HG03342 (cell line): Measurements from ENCODE around the gene CES3.
"Not testable (repeated sequence)": the region's sequence is repeated elsewhere in the genome, so short reads cannot be mapped to it uniquely, and the experiment has no call there.

ENCODE experiments used
- ATAC-seq: cut with Tn5 transposase; IDR thresholded peaks from one replicate; pipeline ENCODE4 v1.9.1; 2021; ENCODE audit warnings: mild to moderate bottlenecking, moderate library complexity; ENCODE audit not compliant: unreplicated experiment

Gene CES3

GRCh38 chr16:66964049-66964448, 3.0 kb downstream of the CES3 start:
- no peak for ATAC-seq

DNA sequence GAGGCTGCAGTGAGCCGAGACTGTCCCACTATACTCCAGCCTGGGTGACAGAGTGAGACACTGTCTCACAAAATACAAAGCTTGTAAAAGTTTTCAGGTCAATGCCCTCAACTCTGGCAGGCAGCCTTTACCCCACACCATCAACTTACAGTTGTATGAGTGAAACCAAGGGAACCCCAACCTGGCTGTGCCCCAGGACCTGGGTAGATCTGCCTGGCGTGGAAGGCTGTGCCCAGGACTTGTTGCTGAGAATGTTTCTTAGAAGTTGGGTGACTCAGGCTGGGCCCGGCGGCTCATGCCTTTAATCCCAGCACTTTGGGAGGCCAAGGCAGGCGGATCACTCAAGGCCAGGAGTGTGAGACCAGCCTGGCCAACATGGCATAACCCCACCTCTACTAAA, 7.8 kb downstream of the CES3 start:
- ATAC-seq = no peak

DNA sequence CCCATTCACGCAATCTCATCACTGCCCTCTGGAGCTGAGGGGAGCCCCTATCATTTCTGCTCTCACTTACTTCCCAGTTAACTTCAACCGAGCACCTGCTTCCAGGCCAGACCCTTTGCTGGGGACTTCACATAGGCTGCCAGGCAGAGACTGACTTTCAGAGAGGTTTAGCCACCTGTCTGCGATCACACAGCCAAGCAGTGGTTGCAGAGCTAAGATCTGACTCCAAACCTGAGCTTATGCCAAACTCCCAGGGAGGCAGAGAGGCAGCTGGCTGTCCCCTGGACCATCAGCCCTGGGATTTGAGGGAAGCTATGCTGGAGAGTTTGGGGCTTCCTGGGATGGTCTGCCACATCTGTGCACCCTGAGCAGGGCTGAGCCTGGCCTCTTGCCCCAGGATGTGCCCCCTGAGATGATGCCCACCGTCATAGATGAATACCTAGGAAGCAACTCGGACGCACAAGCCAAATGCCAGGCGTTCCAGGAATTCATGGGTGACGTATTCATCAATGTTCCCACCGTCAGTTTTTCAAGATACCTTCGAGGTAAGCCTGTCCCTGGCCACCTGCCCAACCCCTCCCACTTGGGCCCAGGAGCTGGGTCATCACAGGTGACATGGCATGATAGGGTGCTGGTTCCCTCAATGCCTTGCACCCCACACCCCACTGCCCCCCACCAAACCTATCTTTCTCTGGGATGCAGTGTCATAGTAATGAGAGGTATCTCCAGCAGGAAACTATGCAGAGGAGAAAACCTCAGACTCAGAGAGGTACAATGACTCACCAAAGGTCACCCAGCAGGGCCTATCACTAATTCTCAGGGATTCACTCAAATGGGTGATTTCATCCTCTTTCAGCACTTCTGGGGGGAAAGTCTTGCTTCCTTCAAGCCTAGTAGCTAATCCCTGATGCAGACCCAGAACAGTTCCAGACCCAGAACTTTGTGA, 10.0 kb downstream of the CES3 start:
- no peak for ATAC-seq

DNA sequence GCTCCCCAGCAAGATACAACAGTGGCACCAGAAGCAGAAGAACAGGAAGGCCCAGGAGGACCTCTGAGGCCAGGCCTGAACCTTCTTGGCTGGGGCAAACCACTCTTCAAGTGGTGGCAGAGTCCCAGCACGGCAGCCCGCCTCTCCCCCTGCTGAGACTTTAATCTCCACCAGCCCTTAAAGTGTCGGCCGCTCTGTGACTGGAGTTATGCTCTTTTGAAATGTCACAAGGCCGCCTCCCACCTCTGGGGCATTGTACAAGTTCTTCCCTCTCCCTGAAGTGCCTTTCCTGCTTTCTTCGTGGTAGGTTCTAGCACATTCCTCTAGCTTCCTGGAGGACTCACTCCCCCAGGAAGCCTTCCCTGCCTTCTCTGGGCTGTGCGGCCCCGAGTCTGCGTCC, 11.9 kb downstream of the CES3 start:
- ATAC-seq = no peak

GRCh38 chr16:66973716-66974115, 12.7 kb downstream of the CES3 start:
- no peak for ATAC-seq

DNA sequence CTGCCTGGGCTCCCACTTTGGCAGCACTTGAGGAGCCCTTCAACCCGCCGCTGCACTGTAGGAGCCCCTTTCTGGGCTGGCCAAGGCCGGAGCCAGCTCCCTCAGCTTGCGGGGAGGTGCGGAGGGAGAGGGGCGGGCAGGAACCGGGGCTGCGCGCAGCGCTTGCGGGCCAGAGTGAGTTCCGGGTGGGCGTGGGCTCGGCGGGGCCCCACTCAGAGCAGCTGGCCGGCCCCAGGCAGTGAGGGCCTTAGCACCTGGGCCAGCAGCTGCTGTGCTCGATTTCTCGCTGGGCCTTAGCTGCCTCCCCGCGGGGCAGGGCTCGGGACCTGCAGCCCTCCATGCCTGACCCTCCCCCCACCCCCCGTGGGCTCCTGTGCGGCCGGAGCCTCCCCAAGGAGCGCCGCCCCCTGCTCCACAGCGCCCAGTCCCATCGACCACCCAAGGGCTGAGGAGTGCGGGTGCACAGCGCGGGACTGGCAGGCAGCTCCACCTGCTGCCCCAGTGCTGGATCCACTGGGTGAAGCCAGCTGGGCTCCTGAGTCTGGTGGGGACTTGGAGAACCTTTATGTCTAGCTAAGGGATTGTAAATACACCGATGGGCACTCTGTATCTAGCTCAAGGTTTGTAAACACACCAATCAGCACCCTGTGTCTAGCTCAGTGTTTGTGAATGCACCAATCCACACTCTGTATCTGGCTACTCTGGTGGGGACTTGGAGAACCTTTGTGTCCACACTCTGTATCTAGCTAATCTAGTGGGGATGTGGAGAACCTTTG, 13.3 kb downstream of the CES3 start:
- not testable (repeated sequence) for ATAC-seq

DNA sequence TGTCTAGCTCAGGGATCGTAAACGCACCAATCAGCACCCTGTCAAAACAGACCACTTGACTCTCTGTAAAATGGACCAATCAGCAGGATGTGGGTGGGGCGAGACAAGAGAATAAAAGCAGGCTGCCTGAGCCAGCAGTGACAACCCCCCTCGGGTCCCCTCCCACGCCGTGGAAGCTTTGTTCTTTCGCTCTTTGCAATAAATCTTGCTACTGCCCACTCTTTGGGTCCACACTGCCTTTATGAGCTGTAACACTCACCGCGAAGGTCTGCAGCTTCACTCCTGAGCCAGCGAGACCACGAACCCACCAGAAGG, 13.8 kb downstream of the CES3 start:
- ATAC-seq = not testable (repeated sequence)

- no peak for ATAC-seq
These were observed 14.3 kb downstream of the CES3 start for GRCh38 chr16:66975302-66975893.

GRCh38 chr16:66976746-66977145, 15.7 kb downstream of the CES3 start:
- ATAC-seq = no peak

DNA sequence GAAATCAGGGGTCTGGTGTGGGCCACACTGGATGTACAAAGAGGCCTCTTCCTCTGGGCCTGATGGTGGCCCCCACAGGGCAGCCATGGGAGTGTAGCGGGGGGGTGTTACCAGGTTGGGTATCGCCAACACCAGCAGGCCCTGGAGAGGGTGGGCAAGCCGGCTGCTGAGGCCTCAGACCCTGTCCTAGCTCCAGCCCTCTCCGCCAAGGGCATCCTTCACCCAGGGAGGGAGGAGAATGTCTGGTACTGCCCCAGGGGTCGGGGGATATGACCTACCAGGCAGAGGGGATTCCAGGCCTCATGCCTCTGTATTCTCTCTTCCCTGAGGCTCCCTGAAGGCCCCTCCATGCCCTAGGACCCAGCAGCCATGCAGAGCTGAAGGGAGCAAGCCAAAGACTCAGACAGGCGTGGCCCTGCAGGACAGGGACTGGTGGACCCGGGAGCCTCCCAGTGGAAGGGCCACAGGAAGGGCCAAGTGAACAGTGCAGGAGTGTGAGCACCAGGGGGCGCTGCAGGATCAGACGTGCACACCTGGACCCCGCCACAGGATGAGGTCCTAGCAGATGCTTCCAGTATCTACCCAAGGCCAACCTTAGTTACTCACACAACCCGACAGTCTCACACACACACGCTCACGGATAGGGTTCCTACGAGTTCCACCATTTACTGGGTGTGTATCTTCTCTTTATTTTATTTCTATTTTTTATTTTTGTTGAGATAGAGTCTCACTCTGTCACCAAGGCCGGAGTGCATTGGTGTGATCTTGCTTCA, 16.5 kb downstream of the CES3 start:
- peak; percentile 79 for ATAC-seq

DNA sequence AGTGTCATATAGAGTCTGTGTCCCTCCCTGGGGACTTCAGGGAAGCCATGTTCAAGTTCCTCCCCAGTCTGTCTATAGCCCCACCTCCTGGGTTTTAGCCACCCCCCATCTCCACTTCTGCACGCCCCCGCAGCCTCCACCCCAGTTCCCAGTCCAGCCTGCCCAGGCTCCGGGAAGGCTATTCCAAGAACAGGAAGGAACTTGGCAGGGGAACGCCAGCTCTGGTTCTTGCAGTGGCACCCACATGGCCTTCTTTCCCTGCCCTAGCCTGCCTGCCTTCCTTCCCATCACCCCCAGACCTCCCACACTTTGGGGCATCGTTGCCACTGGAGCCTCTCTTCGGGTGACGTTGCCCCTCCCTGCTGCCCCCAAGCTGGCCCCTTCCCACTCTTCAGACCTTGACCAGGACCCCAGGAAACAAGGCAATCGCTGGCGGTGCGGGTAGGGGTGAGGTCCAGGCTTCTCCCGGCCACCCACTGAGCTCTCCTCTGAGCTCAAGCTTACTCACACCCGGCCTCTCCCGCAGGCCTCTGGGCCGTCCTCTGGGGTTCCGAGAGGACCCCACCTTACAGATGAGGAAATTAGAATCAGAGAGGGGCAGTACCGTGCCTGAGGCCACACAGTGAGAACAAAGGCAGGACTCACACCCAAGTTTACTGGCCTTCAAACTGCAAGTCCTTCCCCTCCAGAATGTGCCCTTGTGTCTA, 18.1 kb downstream of the CES3 start:
- no peak for ATAC-seq

DNA sequence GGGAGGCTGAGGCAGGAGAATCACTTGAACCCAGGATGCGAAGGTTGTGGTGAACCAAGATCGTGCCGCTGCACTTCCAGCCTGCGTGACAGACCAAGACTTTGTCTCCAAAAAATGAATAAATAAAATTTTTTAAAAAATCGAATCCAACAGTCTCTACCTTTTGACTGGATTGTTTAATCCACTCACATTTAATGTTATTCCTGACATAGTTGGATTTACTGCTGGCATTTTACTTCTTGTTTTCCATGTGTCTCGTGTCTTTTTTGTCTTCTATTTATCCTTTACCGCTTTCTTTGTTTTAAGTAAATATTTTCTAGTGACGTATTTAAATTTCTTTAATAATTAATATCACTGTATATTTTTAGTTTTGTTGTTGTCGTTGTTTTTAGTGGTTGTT, 22.0 kb downstream of the CES3 start:
- ATAC-seq = no peak

- ATAC-seq = no peak
These were observed 23.8 kb downstream of the CES3 start for GRCh38 chr16:66984892-66985311.

GRCh38 chr16:66986559-66986958, 25.5 kb downstream of the CES3 start:
- ATAC-seq = no peak

DNA sequence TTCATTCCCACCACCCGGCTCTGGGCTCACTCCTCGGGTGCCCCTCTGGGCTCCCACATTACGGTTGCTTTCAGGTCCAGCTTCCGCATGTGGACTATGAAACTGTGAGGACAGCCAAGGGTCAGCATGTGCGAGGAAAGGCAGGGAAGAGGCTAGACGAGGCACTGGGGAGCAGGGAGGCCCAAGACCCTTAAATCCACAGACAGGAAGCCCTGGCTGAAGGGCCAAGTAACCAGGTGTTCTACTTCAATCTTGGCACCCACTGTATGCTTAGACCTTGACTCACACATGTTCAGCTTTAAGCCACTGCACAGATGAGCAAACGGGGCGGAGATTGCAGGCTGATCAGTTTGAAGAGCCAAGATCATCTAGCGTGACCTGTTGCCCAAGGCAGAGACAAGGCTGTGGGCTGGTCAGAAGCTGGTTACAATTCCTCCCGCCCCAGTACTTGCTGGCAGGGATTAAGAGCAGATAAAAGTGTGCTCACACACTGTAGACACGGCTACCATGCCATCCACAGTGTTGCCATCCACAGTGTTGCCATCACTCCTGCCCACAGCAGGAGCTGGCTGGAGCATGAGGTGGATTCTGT, 27.2 kb downstream of the CES3 start, which contains the start of gene CES4A:
CES4A (plus strand) TSS at position 393 of the 592 bp plus-strand sequence; CDS start at position 577, 184 bp downstream.
- ATAC-seq = no peak

- no peak for ATAC-seq
These were observed 30.5 kb downstream of the CES3 start for GRCh38 chr16:66991545-66992077.

DNA sequence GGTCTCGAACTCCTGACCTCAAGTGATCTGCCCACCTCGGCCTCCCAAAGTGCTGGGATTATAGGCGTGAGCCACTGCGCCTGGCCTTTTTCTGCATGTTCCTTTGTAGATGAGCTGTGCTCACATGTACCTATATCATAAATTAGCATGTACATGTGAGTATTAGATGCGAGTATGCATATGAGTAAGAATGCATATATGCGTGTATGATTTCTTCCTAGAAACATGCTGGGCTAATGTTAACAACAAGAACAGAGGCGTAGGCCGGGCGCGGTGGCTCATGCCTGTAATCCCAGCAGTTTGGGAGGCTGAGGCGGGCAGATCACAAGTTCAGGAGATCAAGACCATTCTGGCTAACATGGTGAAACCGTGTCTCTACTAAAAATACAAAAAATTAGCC, 32.5 kb downstream of the CES3 start:
- ATAC-seq = not testable (repeated sequence)

- ATAC-seq = no peak
These were observed 35.4 kb downstream of the CES3 start for GRCh38 chr16:66996324-66996982.

DNA sequence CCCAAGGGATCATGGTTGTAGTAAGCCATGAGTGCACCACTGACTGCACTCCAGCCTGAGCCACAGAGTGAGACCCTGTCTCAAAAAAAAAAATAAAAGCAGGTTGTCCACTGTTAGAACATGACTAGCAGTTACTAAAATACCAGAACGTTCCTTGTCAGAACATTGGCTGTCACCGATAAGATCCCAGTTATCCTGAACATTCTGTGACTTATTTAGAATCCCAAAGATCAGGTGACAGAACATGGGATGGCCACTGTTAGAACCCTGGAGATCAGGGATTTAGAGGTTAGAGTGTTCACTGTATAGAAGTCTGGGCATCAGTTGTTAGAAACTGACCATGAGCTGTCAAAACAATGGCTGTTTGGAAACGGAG, 35.9 kb downstream of the CES3 start:
- no peak for ATAC-seq
